HepG2 (cell line): ENCODE results near the gene DBN1. TPM values are rescaled to one million over a fixed set of nuclear protein-coding genes. Genes with fewer than 3 reads are reported as not detected.

ENCODE experiments used
- AFF4 ChIP-seq: sonication (generic); formaldehyde crosslinking; IDR thresholded peaks from 2 replicates; pipeline ENCODE4 v1.4.0; 2020; ENCODE audit warnings: missing genetic modification reagents
- CBX2 ChIP-seq, 2 experiments: fragments of 200-600 bp in 1 of 2; sonication (generic); formaldehyde crosslinking in 1 of 2; IDR thresholded peaks; 2 replicates each; pipeline versions ENCODE4 v1.7.0 to v1.8.1; 2018 to 2022; ENCODE audit warnings: low read depth in 2 of 2, low read length in 1 of 2, mild to moderate bottlenecking in 1 of 2, missing genetic modification reagents in 1 of 2
- CSRNP1 ChIP-seq: sonication (generic); formaldehyde crosslinking; IDR thresholded peaks from 2 replicates; pipeline ENCODE4 v1.8.1; 2023; ENCODE audit warnings: mild to moderate bottlenecking, missing genetic modification reagents
- EED ChIP-seq: sonication (generic); formaldehyde crosslinking; IDR thresholded peaks from 2 replicates; pipeline ENCODE4 v1.5.0; 2020; ENCODE audit warnings: mild to moderate bottlenecking, missing genetic modification reagents
- EHMT2 ChIP-seq: fragments of 200-600 bp; sonication (generic); IDR thresholded peaks from 2 replicates; pipeline ENCODE4 v1.7.0; 2017; ENCODE audit warnings: antibody characterized with exemption, low read depth, low read length, borderline replicate concordance
- GATAD1 ChIP-seq: IDR thresholded peaks from 2 replicates; pipeline ENCODE4 v1.6.1; 2016; ENCODE audit warnings: missing genetic modification reagents, missing compliant biosample characterization
- MAF1 ChIP-seq: sonication (generic); formaldehyde crosslinking; IDR thresholded peaks from 2 replicates; pipeline ENCODE4 v1.5.0; 2020; ENCODE audit warnings: missing genetic modification reagents, borderline replicate concordance
- MED8 ChIP-seq: sonication (generic); formaldehyde crosslinking; IDR thresholded peaks from 2 replicates; pipeline ENCODE4 v1.8.1; 2023; ENCODE audit warnings: mild to moderate bottlenecking, missing genetic modification reagents; ENCODE audit not compliant: insufficient replicate concordance
- MYC ChIP-seq: sonication (generic); formaldehyde crosslinking; IDR thresholded peaks from 2 replicates; pipeline ENCODE4 v1.9.0; 2021; ENCODE audit warnings: missing genetic modification reagents, borderline replicate concordance
- RCOR2 ChIP-seq: IDR thresholded peaks from 2 replicates; pipeline ENCODE4 v1.6.1; 2016; ENCODE audit warnings: missing biosample characterization, missing genetic modification reagents
- SOX5 ChIP-seq: IDR thresholded peaks from 2 replicates; pipeline ENCODE4 v1.6.1; 2016; ENCODE audit warnings: borderline replicate concordance
- SPEN ChIP-seq: sonication (generic); formaldehyde crosslinking; IDR thresholded peaks from 2 replicates; pipeline ENCODE4 v1.5.1; 2020; ENCODE audit warnings: low read depth, mild to moderate bottlenecking, missing genetic modification reagents
- TFE3 ChIP-seq: IDR thresholded peaks from 2 replicates; pipeline ENCODE4 v1.6.1; 2016
- ZBTB8A ChIP-seq: sonication (generic); formaldehyde crosslinking; IDR thresholded peaks from 2 replicates; pipeline ENCODE4 v1.4.0; 2020; ENCODE audit warnings: mild to moderate bottlenecking, low read depth, missing genetic modification reagents, borderline replicate concordance
- ZFX ChIP-seq: sonication (generic); formaldehyde crosslinking; IDR thresholded peaks from 2 replicates; pipeline ENCODE4 v1.4.0; 2020; ENCODE audit warnings: mild to moderate bottlenecking, low read depth, missing genetic modification reagents, moderate library complexity
- ZNF329 ChIP-seq: sonication (generic); formaldehyde crosslinking; IDR thresholded peaks from 2 replicates; pipeline ENCODE4 v1.9.0; 2021; ENCODE audit warnings: low read depth, mild to moderate bottlenecking, missing genetic modification reagents
- ZNF550 ChIP-seq: sonication (generic); formaldehyde crosslinking; IDR thresholded peaks from 2 replicates; pipeline ENCODE4 v1.4.0; 2020; ENCODE audit warnings: mild to moderate bottlenecking, missing genetic modification reagents, borderline replicate concordance
- ZNF556 ChIP-seq: sonication (generic); formaldehyde crosslinking; IDR thresholded peaks from 2 replicates; pipeline ENCODE4 v1.4.0; 2020; ENCODE audit warnings: mild to moderate bottlenecking, missing genetic modification reagents, borderline replicate concordance
- ZNF574 ChIP-seq: sonication (generic); formaldehyde crosslinking; IDR thresholded peaks from 2 replicates; pipeline ENCODE4 v1.4.0; 2020; ENCODE audit warnings: missing genetic modification reagents
- polyA plus RNA-seq, 8 experiments: library from polyadenylated mRNA; depleted of rRNA in 3 of 8; stranded (reverse) in 7 of 8; unstranded in 1 of 8; fragments of >200 nt; fragmentation: Illumina TruSeq in 4 of 8; extraction: Trizol in 4 of 8; gene quantifications; 2 replicates each; pipeline versions ENCODE4 v1.2.1 to v1.2.3, GENCODE V29; 2011 to 2016; ENCODE audit warnings: low read depth in 4 of 8, missing spikeins in 1 of 8, mixed read lengths in 1 of 8; ENCODE audit not compliant: insufficient read depth in 1 of 8
- total RNA-seq, 5 experiments: library from RNA; depleted of rRNA; stranded (reverse); fragments of >200 nt; fragmentation: Illumina TruSeq; extraction: Trizol; gene quantifications; 2 replicates each; pipeline ENCODE4 v1.2.3, GENCODE V29; 2016; ENCODE audit warnings: low read depth in 1 of 5

DBN1 gene
- total and polyA plus RNA-seq, 2 of the 13 experiments (the other 11 are each of a cell fraction or from before 2014, with no cell fraction given), result 27.0 to 37.3 TPM

GRCh38 chr5:177447611-177448243, 25.7 kb downstream of the DBN1 start (continued):
- peak; percentile 50 for TF ChIP-seq ZNF574 (CRISPR knock-in tag)
- TF ChIP-seq MYC (CRISPR knock-in tag), result peak; percentile 84
- TF ChIP-seq ZNF329, result no peak
- 0 out of 2 replicates have a peak, but pooled peaks have one; percentile 9 for TF ChIP-seq SPEN (CRISPR knock-in tag)
- TF ChIP-seq MAF1 (CRISPR knock-in tag), result no peak
- TF ChIP-seq ZNF556 (CRISPR knock-in tag), result 0 out of 2 replicates have a peak, but pooled peaks have one; percentile 67
- no peak for TF ChIP-seq CBX2 (IDR thresholded peaks at IDR 0.05; ENCODE audit: low read depth, low read length)
- no peak for TF ChIP-seq CBX2 (CRISPR knock-in tag; IDR thresholded peaks at IDR 0.05; ENCODE audit: low read depth)
- no peak; the same call in 1 of the 2 replicates for TF ChIP-seq CSRNP1 (CRISPR knock-in tag)
- TF ChIP-seq ZNF550, result no peak
- TF ChIP-seq MED8, result peak; percentile 62
- TF ChIP-seq ZBTB8A (CRISPR knock-in tag), result no peak
- 0 out of 2 replicates have a peak, but pooled peaks have one; percentile 15 for TF ChIP-seq RCOR2
- TF ChIP-seq EED, result no peak
- no peak for TF ChIP-seq EHMT2
- TF ChIP-seq ZFX (CRISPR knock-in tag), result peak; percentile 76
- peak; percentile 63; the same call in 1 of the 2 replicates for TF ChIP-seq GATAD1 (CRISPR knock-in tag)
- TF ChIP-seq AFF4 (CRISPR knock-in tag), result no peak
- peak; percentile 95 for TF ChIP-seq SOX5
- peak; percentile 81 for TF ChIP-seq TFE3
